SH-SY5Y (cell line): Measurements from ENCODE around the gene DAB2IP.

Source experiments
- GATA2 ChIP-seq: IDR thresholded peaks from 2 replicates; pipeline ENCODE4 v1.6.1; 2011; ENCODE audit warnings: mild to moderate bottlenecking, low read depth, low read length
- GATA3 ChIP-seq: IDR thresholded peaks from 2 replicates; pipeline ENCODE4 v1.6.1; 2011; ENCODE audit warnings: low read depth, mild to moderate bottlenecking, low read length, moderate library complexity

The DAB2IP gene

GRCh38 chr9:121786998-121787422 lies 135.6 kb downstream of the DAB2IP start:
- no peak for TF ChIP-seq GATA3
- TF ChIP-seq GATA2 = no peak

DNA sequence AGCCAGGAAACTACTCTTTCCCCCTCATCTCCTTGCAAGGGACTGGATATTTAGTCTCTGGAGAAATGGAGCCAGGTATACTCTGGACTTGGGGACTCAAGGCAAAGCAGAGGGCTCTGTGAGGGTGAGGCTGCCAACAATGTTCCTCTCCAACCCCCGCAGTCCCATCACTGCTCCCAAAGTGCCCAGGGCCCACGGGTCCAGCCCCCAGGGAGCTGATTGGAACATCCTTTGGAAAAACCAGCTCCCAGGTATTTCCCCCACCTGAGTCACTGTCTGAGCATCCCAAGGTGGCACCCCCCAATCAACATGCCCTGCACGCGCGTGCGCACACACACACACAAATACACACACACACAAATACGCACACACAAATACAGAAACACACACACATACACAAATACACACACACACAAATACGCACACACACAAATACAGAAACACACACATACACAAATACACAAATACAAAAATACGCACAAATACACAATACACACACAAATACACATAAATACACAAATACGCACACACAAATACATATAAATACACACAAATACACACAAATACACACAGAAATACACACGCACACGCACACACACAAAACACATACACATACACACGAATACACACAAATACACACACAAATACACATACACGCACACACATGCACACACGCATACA lies 137.4 kb downstream of the DAB2IP start:
- TF ChIP-seq GATA2 = no peak
- no peak for TF ChIP-seq GATA3

- no peak for TF ChIP-seq GATA2
- TF ChIP-seq GATA3 = no peak
Observed at GRCh38 chr9:121790841-121791240, 139.4 kb downstream of the DAB2IP start.

DNA sequence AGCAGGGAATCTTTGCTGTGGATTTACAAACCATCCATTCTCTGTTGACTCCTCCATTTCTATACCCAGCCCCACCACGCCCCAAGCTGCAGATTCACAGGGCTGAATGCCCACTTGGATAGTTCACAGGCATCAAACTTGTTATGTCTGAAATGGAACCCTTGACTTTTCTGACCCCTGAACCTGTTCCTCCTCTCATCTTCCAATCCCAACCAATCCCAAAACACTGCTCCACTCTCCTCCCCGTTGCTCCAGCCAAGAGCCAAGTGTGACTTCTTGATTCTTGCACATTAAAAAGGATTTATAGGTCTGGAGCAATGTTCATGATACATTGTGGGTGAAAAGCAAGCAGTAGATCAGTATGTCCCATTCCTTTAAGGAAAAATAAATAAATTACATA lies 145.6 kb downstream of the DAB2IP start:
- TF ChIP-seq GATA2 (no peak), GATA3 (no peak)

GRCh38 chr9:121798941-121799340 lies 147.5 kb downstream of the DAB2IP start:
- TF ChIP-seq GATA3 (no peak), GATA2 (no peak)

DNA sequence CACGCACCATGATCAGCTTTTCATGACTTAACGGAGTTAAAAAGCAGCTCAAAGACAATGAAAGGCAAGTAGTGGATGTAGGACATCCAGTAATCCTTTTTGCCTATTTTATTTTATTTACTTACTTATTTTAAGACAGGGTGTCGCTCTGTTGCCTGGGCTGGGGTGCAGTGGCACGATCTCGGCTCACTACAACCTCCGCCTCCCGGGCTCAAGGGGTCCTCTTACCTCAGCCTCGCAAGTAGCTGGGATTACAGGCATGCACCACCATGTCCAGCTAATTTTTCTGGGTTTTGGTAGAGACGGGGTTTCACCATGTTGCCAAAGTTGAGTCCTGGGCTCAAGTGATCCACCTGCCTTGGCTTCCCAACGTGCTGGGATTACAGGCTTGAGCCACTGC lies 148.9 kb downstream of the DAB2IP start:
- no peak for TF ChIP-seq GATA3

DNA sequence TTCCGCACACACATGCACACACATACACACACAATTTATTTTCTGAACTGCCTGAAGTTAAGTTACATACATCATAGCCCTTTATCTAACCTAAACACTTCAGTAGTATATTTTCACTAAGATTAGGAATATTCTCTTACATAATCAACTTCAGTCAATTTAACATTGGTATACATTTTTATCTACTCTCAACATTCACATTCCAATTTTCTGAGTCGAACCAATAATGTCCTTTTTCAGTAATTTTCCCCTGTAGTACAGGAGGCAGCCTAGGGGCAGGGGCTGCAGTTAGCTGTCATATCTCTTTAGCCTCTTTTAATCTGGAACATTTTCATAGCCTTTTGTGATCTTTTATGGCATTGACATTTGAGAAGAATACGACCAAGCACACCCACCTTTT lies 150.1 kb downstream of the DAB2IP start:
- TF ChIP-seq GATA3 (no peak), GATA2 (no peak)

- no peak for TF ChIP-seq GATA3
- TF ChIP-seq GATA2 = no peak
Observed at GRCh38 chr9:121802753-121803152, 151.3 kb downstream of the DAB2IP start.

DNA sequence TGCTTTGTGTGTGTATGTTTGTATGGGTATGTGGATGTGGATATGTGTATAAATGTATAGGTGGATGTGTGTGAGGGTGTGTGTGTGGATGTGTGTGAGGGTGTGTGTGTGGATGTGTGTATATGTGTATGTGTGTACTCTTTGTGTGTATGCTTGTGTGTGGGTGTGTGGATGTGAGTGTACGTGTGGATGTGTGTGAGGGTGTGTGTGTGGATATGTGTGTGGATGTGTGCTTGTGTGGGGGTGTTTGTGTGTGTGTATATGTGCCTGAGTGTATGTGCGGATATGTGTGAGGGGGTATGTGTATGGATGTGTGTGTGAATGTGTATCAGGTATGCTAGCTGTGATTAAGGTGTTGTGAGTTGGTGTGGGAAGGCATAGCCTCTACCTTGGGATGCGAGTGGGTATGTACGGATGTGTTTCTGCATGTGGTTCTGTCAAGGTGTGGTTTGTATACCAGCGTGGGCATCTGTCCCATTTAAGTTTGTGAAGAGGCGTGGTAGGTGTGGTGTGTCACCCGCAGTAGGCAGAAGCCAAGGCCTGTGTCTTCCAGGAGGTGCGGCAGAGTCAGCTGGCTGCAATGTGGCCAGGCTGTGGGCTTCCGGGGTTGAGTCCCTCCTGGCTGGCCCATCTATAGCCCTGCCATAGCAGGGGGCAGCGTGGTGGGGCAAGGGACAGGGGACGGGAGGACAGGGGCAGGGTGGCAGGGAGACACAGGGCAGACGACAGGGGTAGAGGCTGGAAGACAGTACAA lies 155.8 kb downstream of the DAB2IP start:
- no peak for TF ChIP-seq GATA3
- TF ChIP-seq GATA2 = no peak

- TF ChIP-seq GATA2 = no peak
- TF ChIP-seq GATA3 = no peak
Observed at GRCh38 chr9:121807823-121808278, 156.4 kb downstream of the DAB2IP start.

- no peak for TF ChIP-seq GATA3
- TF ChIP-seq GATA2 = no peak
Observed at GRCh38 chr9:121808781-121809180, 157.3 kb downstream of the DAB2IP start.

- no peak for TF ChIP-seq GATA2
- TF ChIP-seq GATA3 = no peak
Observed at GRCh38 chr9:121809356-121810050, 158.1 kb downstream of the DAB2IP start.

GRCh38 chr9:121810489-121810888 lies 159.1 kb downstream of the DAB2IP start:
- TF ChIP-seq GATA2 = no peak
- TF ChIP-seq GATA3 = no peak

DNA sequence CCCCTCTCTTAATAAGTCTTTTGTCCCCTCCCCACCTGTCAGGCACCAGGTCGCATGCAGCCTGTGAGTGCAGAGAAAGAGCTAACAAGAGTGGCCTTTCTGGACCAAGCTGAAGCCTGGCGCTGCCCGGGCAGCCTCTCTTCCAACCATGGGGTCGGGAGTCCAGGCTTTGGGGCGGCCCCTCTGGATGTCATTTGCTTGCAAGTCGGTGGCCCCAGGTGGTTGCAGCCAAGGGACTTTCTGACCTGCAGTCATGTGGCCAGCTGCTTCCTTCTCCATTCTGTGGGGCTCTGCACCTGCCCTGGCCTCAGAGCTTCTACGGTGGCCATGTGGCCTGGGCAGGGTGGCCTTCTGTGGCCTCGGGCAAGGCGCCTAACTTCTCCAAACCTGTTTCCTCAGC lies 159.7 kb downstream of the DAB2IP start:
- TF ChIP-seq GATA3 (no peak), GATA2 (no peak)

DNA sequence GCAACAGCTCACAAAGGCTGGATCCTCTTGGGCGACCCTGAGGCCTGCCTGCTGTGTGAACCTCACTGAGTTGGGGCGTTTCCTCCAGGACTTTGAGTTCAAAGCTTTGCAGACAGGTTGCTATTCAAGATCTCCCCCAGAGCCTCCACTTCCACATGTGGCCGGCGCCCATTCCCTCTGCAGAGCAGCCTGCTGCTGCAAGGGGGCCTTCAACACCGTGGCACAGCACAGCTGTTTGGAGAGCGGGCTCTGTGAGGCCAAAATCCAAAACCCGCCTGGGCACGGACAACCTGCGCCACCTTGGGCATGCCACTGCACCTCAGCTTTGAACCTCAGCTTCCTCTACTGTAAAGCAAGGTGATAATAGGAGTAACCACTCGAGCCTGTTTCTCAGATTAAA lies 160.3 kb downstream of the DAB2IP start:
- TF ChIP-seq GATA3 = no peak
- TF ChIP-seq GATA2 = no peak
